Measurements from ENCODE around the gene MED12L. TPM values are rescaled to one million over a fixed set of nuclear protein-coding genes. Genes with fewer than 3 reads are reported as not detected.

Gene MED12L
- polyA plus RNA-seq, 3 donors = 1.6 to 2.2 (median 2.1) TPM

DNA sequence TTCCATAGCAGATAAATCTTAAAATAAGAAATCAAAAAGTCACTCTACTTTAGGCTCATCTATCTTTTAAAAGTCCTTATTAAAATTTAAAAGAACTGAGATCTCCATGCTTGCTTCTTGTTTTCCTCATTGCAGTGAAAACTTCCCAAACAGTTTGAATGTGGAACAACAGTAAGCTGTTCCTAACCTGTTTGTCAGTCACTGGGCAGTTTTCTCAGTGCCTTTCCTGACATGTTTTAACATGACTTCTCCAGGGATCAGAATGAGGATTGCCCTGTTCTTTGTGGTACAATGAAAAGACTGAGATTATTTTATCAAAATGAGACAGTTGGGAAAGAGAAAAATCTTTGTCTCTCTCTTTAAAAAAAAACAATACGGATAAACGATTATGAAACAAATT lies 230.4 kb downstream of the MED12L start:
- no peak for DNase-seq (ENCODE audit: low read depth in 3 of 3, low spot score in 2 of 3)

DNA sequence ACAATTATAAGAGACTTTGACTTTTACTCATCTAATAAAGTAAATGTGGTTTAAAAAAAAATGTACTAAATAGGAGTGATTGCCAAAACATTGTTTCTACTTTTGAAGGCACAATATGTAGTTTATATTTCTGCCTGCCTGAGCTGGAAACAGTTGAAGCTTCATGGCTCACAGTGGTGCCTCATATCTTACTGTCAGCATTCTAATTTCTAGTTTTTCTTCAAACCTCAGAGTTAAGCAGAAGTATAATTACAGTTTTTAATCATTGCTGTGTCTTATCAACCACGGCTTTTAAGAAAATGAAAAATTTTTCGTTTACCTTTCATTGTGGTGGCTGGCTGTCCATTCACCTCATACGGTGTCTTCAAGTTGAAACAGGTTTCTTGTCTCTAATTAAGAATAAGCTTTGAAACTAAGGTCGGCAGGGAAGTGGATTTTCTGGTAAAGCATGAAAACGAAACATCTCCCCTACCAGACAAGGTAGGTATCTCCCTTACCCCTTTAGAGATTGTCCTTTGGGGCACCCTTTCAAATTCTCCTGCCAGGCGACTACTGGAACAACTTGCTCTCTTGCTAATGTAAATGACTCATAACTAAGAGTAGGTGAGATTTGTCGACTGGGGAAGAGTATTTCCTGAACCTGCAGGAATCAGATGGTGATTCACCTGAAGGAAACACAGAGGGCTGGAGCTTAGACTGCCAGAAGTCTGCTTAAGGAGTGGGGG lies 231.0 kb downstream of the MED12L start, which contains the start of gene GPR87:
Gene GPR87 (minus strand): TSS at position 554 of the 725 bp plus-strand sequence. CDS start 16,720 bp downstream, outside the sequence.
- DNase-seq (ENCODE audit: low read depth in 3 of 3, low spot score in 2 of 3) = no peak

DNA sequence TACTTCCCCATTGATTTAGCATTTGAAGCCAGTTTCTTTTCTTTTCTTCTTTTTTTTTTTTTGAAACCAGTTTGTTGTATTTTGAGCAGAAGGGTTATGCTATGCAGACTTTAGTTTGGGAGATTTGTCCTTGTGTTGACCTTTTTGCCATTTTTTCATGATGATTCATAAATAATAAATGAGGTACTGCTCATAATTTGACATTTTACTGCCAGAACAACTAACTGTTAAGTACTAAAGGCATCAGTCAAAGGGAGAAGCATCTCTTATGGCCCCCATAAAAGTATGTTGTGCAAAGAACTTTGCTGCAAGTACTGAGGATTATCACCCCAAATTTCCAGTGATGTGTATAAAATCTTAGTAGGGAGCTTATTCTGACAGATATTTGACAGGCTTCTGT lies 232.8 kb downstream of the MED12L start:
- no peak for DNase-seq (ENCODE audit: low read depth in 3 of 3, low spot score in 2 of 3)

DNA sequence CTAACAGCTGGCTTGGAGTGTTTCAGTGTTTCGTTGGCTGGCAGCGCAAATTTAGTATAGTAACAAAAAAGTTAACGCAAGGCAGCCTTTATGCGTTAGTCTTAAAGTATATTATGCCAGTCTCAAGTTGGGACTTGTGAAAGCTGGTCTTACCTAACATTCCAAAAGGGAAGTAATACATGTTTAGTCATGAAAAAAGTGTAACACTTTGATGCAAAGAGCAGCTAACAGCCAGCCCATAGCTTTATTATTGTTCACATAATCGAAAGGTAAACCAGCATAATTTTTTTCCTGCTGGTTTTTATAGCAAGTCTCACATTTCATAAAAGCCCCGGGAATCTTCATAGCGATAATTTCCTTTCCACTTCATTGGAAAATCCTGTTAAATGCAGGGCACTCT lies 233.5 kb downstream of the MED12L start:
- no peak for DNase-seq (ENCODE audit: low read depth in 3 of 3, low spot score in 2 of 3)

DNA sequence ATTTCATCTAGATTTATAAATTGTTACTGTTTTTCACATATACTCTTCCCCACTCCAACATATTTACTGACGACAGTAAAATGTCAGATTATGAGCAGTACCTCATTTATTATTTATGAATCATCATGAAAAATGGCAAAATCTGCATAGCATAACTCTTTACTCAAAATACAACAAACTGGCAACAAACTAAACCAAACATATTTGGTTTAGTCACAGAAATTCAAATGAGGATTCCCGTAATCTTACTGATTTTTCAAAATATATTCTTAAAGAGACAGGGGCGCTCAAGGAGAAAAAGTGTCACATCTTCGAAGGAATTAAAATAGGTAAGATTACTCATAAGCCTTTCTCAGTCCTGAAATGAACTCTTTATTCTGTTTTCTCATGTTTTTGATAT lies 234.2 kb downstream of the MED12L start:
- DNase-seq (ENCODE audit: low read depth in 3 of 3, low spot score in 2 of 3) = no peak

DNA sequence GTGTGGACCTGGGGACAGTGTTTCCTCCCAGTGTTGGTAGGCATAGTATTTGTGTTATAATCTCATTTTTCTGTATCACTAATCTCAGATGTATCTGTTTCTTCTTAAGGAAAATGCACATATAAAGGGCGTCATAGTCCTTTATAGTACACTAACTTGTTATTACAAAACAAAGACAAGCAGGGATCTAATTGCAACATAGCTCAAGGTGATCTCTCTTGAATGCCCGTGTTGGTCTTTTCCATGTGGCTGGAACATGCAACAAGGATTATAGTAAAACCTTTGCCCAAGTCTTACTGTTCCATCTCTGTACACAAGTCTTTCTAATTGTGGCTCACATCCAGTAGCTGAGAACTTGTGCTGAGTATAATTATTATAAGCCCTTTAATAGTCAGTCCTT lies 234.7 kb downstream of the MED12L start:
- DNase-seq (ENCODE audit: low read depth in 3 of 3, low spot score in 2 of 3) = no peak

DNA sequence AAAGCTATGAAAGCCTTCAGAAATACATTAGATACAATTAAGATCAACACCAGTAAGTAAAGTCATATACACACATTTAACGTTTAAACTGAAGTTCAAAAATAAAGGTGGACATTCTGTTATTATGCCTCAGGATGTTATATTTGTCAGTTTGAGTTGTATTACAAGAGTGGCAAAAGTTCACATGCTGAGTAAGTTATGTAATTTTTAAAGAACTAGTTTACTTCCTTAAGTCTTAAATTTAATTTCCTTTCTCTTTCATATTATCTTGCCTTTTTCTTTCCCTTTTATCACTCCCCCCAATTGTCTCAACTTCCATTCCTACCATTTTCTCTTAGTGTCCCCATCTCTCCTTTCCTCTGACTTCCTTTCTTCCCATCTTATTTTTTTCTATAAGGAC lies 236.1 kb downstream of the MED12L start:
- no peak for DNase-seq (ENCODE audit: low read depth in 3 of 3, low spot score in 2 of 3)

DNA sequence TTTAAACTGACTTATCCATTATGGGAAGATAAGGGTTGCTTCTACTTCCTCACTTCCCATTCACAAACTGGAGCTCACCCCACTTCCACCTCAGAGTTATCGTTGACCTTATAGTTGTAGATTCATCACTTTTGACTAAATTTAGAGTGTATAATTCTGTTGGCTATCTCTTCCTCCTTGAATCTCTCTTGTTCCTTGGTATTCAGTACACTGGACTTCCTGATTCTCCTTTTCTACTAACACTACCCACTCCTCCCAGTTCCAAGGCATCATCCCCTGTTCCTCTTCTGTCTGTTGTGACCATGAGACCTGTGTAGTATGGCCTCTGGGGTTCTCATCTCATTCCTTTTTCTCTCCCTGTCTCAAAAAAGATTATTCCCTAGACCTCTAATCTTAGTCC lies 237.0 kb downstream of the MED12L start:
- DNase-seq (ENCODE audit: low read depth in 3 of 3, low spot score in 2 of 3) = no peak

DNA sequence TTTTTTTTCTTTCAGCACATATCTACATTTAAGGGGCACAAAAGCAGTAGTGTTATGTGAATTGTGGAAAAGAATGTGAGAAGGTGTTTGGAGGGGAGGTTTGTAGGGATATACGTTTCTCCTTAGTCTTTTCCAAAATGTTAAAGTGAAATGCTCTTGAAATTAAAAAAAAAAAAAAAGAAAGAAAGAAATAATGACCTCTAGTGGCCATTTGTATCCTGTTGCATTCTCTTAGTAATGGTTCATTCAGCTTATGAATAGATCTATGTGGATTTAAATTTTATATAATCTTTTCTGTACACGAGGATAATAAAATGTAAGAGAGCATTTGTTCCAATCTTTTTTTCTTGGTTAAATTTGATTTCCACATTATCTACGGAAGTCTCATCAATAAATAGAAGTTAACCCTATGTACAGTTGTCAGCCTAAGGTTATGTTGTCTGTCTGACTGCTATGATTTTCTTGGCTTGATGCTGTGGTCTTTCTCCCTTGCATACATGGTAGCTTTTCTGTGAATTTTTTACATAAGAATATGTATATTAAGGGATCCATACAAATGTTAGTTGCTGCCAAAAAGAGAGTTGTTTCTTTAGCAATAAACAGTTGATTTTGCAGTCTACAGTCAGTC lies 242.2 kb downstream of the MED12L start:
- no peak for DNase-seq (ENCODE audit: low read depth in 3 of 3, low spot score in 2 of 3)

DNA sequence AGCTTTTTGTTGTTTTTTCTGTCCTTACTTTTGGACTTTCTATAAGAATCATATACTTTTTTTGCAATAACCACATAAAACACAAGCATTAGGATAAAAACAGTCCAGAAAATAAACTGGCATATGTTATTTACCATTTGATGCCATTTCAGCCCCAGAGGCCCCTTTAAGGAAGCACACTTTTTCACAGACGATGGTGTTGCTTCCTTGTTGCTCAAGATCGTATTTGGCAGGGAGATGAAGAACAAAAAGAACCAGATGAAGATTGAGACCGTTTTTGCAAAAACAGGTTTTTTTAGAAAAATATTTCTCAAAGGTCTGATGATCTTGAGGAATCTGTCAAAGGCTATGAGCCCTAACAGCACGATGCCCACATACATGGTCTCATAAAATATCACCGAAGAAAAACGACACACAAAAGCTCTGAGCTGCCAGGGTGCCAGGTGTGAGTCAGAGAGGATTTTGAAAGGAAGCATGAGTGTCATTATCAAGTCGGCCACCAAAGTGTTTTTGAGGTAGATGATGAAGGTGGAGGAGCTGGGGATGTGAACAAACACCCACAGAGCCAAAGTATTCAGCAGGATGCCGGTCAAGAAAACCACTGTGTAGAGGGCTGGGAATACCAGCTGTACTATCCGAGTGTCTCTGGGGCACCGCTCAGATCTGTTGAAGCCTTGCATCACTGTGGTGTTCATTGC lies 243.0 kb downstream of the MED12L start:
- DNase-seq (ENCODE audit: low read depth in 3 of 3, low spot score in 2 of 3) = no peak

DNA sequence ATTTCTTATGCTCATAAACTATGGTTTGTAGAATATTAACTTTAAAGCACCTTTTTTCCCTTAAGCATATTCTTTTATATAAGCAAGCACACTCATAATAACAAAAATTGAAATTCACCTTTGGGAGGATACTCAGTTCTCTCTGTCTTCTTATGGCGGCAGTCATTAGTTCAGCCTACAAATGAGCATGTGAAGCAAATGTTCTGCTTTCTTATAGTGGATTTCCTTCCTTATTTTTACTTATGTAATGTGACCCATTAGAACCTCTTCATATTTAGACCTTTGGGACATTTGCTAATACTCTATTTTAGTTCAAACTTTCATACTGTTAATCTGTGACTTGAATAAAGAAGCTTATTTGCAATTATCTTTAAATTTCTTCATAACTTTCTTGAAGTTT lies 243.9 kb downstream of the MED12L start, which contains the start of gene P2RY13:
Gene P2RY13 (minus strand): TSS at position 187 of the 400 bp plus-strand sequence. CDS start 21 bp downstream, at position 166.
- DNase-seq (ENCODE audit: low read depth in 3 of 3, low spot score in 2 of 3) = no peak

DNA sequence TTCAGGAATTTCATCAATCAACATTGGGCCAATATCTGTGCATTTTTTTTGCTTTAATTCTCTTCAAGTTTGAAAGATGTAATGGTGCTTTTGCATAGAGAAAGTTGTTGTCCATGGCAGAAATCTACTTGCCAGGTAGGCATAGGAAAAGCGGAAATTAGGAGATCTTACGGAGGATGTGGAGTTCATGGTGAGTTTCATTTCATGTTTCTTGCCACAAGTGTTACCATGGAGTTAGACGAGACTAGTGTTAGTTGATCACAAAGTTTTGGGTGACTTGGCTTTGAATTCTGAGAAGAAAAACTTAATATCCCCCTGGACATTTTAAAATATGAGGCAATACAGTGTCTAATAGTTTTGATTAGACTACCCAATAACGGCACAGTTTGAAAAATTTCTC lies 244.9 kb downstream of the MED12L start:
- DNase-seq (ENCODE audit: low read depth in 3 of 3, low spot score in 2 of 3) = no peak

DNA sequence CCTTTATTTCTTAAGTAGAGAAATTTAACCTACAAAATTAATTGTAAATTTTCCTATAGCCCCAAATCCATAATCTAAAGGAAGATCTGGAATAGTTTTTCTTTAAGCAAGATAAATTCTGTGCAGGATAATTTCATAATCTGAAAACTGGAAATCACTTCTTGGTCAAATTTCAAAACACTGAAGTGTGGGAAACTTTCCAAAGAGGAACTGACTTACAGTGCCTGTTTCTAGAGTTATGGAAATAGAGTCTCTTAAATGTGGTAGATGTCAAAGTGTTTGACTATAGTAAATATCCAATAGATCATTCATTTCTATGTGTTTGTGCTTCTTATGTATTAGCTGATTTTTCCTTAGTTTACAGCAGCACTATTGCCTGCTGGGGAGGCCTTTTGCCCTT lies 245.4 kb downstream of the MED12L start:
- DNase-seq (ENCODE audit: low read depth in 3 of 3, low spot score in 2 of 3) = no peak

DNA sequence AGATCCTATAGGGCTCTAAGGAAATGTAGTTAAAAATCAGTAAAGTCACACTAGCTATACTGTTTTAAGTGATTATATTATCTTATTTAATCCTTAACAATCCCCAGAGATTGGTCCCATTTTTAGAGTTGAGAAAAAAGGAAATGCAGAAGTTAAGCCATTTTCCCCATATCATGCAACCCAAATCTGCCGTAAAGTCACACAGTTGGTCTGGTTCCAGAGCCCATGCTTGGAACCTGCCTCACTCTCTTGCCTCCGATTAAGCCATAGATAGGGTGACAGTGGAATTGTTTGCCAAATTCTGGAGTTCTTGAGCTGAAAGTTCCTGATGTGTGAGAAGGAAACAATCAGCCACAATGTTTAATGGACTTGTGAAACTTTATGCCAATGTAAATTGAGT lies 246.2 kb downstream of the MED12L start:
- no peak for DNase-seq (ENCODE audit: low read depth in 3 of 3, low spot score in 2 of 3)

DNA sequence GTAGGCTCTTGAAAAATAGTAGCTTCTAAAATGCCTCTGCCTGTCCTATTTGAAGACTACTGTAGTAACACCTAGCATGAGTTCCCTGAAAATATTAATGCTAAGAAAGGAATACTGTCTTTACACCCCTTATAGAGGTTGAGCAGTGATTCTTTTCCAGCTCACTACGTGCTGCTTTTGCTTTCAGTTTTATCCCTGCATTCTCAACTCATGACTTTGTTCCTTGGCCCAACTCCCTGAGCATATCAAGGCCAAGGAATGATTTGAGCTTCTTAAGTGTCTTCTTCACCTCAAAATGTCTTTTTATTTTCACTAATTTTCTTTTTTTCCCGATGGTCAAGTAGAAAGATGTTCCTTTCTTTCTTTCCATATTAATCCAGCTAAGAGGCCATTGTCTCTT lies 260.4 kb downstream of the MED12L start:
- DNase-seq (ENCODE audit: low read depth in 3 of 3, low spot score in 2 of 3) = no peak

DNA sequence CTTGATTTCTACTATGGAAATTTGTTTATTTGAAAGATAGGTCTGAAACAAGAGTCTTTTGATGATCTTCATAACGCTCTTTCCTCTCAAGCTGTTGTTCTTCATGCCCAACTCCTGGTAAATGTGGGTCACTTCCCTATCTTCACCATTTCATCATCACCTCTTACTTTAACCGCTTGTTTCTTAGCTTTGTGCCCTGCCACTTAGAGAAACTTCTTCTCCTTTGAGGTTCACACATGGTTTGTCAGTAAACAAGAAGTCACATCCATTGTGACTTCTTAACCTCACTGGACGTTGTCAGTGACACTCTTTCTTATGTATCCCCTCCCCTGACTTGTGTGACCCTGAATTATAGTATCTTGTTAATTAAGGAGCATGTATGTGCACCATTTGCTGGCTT lies 260.8 kb downstream of the MED12L start:
- no peak for DNase-seq (ENCODE audit: low read depth in 3 of 3, low spot score in 2 of 3)

DNA sequence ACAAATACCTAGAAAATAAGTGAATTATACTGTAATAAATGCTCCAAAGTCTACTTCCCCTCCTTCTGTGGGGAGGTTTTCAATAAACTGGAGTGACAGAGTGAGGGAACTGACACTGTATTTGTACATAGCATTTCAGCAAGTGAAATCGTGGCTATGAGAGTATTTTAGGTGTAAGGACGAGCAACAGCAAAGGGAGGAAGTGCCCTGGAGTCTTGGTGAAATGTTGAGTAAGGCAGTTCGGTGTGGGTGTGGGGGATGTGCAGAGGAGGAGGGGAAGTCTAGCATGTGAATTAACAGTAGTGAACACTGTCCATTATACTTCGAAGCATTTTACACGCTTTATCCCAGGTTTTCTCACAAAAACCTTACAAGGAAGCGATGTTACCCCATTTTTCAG lies 262.0 kb downstream of the MED12L start:
- no peak for DNase-seq (ENCODE audit: low read depth in 3 of 3, low spot score in 2 of 3)

DNA sequence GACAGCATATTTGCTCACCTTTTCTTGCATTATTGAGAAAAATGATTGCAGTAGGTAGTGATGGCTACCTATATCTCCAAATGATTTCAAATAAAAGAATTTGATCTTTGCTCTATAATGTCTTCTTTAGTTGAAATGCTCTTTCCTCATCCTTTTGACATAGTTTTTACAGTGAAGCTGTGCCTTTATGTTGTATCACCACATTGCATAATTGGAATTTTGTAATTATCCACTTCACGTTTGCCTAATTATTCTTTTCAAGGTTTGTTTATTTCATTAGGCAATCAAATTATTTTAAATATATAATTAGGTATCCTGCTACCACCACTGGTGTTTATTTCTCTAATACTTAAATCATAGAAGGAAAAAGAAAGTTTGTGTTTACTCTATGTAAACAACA lies 265.2 kb downstream of the MED12L start:
- no peak for DNase-seq (ENCODE audit: low read depth in 3 of 3, low spot score in 2 of 3)

DNA sequence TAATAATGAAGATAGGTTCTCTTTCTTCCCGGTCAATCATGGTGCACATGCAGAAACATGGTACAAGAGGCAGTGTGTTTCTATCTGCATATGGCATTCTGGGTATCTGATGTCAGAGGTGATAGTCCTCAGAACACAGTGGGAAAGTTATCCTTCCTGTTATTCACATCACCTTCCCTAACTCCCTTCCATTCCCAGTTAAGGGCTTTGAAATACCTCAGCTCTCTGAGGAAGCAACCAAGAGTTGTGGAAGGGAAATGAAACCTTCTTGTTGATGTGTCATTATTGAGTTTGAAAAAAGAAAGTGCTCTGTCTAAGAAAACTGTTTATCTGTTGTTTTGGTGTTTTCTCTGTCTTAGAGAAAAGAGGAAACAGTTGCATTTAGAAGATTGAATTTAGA lies 265.8 kb downstream of the MED12L start:
- no peak for DNase-seq (ENCODE audit: low read depth in 3 of 3, low spot score in 2 of 3)

DNA sequence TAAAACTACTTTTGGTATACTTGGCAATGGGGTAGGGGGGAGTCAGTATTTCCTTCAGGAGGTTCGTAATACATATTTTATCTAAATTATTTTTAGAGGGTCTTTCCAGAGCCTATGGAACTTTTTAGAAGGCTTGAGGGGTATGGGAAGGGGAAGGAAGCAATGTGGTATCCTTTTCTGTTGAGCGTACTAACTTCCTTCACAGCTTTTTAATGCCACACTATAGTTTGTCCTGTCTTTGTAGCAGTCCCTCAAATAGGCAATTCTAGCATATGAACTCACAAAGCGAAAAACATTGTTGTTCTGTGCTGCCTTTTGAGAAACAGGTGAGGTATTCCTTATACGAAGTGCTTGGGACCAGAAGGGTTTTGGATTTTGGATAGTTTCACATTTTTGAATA lies 266.2 kb downstream of the MED12L start:
- no peak for DNase-seq (ENCODE audit: low read depth in 3 of 3, low spot score in 2 of 3)

DNA sequence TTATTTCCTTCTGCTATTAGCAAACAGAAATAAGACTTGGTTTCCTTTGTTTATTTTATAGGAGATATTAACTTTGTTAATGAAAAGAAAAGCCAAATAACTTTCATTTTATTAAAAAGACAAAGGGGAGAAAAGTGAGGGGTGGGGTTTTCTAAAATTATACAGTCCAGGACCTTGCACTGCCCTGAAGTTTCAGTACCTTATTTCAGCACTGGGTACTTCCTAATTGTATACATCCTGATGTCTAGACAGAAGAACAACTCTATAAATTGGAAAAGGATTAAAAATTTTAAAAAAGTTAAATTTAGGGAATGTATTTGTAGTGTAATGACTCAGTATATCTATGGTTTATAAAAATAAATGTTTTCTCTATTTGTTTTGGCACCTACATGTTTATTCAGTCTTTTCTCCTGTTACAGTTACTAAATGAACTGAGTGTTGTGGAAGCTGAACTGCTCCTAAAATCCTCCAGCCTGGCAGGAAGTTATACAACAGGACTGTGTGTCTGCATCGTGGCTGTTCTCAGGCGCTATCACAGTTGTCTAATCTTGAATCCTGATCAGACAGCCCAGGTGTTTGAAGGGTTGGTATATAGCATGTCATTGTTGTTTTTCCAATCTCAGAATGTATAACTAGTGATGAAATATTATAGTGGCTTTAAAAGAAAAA lies 271.5 kb downstream of the MED12L start:
- no peak for DNase-seq (ENCODE audit: low read depth in 3 of 3, low spot score in 2 of 3)

Data from right renal cortex interstitium (tissue), 3 donors.